T-helper 17 cell (primary cell): ENCODE measurements around the gene FAM162A. TPM values are rescaled to one million over a fixed set of nuclear protein-coding genes. Genes with fewer than 3 reads are reported as not detected.
"Not testable (repeated sequence)": the region's sequence is repeated elsewhere in the genome, so short reads cannot be mapped to it uniquely, and the experiment has no call there.

ENCODE experiments used
- ATAC-seq: fragments of 150-1000 bp; cut with Tn5 transposase; 2 replicates; pipeline ENCODE4 v1.10.0; 2021; ENCODE audit warnings: mild to moderate bottlenecking, moderate library complexity
- DNase-seq, 3 donors: peaks; one replicate each; pipeline versions ENCODE4 v3.0.0 to v3.0.0-alpha.2; 2020 to 2021
- H3K9me3 ChIP-seq: one replicate; pipeline ENCODE4 v1.7.0; 2013; ENCODE audit warnings: low read length, mild to moderate bottlenecking; ENCODE audit not compliant: control insufficient read depth, poor library complexity, severe bottlenecking
- H3K27ac Mint-ChIP-seq: one replicate; pipeline ENCODE4 v1.8.0; 2022; ENCODE audit warnings: mild to moderate bottlenecking, moderate library complexity, mixed read lengths
- H3K27me3 Mint-ChIP-seq: one replicate; pipeline ENCODE4 v1.8.0; 2022; ENCODE audit warnings: mixed read lengths
- H3K36me3 Mint-ChIP-seq: one replicate; pipeline ENCODE4 v1.8.0; 2022; ENCODE audit warnings: low read depth, mixed read lengths
- H3K4me1 Mint-ChIP-seq: one replicate; pipeline ENCODE4 v1.8.0; 2022; ENCODE audit warnings: mild to moderate bottlenecking, mixed read lengths
- H3K4me3 Mint-ChIP-seq: one replicate; pipeline ENCODE4 v1.8.0; 2022; ENCODE audit warnings: mild to moderate bottlenecking, moderate library complexity, mixed read lengths
- total RNA-seq, 4 donors: library from RNA in 2 of 4; stranded (reverse) in 2 of 4; gene quantifications; one replicate each; pipeline ENCODE4 v1.2.3 and lab custom pipeline; 2022 to 2026

The FAM162A gene
- total RNA-seq, 2 donors from 2014 or later: 18.3 to 27.6 TPM

DNA sequence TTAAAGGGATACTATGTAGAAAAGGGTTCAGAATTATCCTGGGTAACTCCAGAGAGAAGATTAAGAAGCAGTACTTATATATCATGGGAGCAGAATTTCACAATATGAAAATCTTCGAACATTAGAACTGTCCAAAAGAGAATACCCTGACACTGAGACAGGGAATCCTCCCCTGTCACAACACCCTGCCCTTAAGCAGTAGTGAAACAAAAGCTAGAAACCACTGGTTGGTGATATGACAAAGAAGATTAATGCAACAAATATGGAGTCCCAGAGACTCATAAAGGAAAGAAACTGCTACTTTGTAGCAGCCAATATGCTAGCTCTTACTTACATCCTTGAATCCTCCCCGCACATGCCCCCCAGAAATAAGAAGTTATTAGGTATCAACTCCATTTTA is 19.5 kb upstream of the FAM162A start:
- no peak overlapping the region for H3K27ac Mint-ChIP-seq
- no peaks in the 10 kb centered on the region for H3K9me3 ChIP-seq
- H3K4me3 Mint-ChIP-seq: no peak overlapping the region
- ATAC-seq (no peak), DNase-seq (no peak)
- H3K27me3 Mint-ChIP-seq: no peaks in the 10 kb centered on the region
- peaks cover 9% of the 10 kb centered on the region for H3K36me3 Mint-ChIP-seq
- peaks cover 2% of the 10 kb centered on the region for H3K4me1 Mint-ChIP-seq

DNA sequence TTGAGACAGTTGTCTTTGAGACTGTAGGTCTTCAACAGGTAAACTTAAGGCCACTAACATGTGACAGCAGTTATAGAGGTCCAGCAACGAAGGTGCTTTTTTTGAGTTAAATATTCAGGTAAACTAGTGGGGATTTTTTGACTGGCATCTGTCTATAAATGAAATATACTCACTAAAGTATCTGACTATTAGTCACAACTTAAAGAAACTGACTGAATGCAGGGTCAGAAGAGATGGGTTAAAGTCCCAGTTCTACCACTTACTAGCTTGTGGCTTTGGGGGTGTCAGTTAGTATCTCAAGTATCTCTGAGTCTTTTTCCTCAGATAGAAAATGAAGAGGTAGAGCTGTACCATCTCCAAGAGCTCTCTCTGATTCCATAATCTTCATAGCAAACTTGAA is 18.9 kb upstream of the FAM162A start:
- H3K4me3 Mint-ChIP-seq: no peak overlapping the region
- H3K9me3 ChIP-seq: no peaks in the 10 kb centered on the region
- no peaks in the 10 kb centered on the region for H3K27me3 Mint-ChIP-seq
- DNase-seq (no peak), ATAC-seq (no peak)
- H3K27ac Mint-ChIP-seq: no peak overlapping the region
- peaks cover 9% of the 10 kb centered on the region for H3K36me3 Mint-ChIP-seq
- peaks cover 2% of the 10 kb centered on the region for H3K4me1 Mint-ChIP-seq

GRCh38 chr3:122365582-122366378 is 18.2 kb upstream of the FAM162A start:
- H3K27ac Mint-ChIP-seq, H3K4me3 Mint-ChIP-seq, H3K4me1 Mint-ChIP-seq, DNase-seq, ATAC-seq, H3K36me3 Mint-ChIP-seq, H3K9me3 ChIP-seq, H3K27me3 Mint-ChIP-seq: not testable (repeated sequence)

DNA sequence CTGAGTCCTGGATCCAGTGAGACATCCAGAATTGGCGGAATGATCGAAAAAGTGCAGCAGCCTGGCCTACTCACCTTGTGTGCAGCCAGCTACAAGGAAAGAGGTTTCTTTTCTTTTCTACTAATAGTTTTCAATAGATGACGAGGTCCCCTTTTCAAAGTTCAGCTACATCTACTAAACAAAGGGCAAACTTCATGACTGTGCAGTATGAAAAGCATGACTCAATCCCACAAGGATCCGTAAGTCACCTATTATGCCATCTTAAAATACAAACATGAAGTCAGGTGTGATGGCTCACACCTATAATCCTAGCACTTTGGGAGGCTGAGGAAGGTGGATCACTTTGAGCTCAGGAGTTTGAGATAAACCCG is 17.6 kb upstream of the FAM162A start:
- peaks cover 12% of the 10 kb centered on the region for H3K36me3 Mint-ChIP-seq
- H3K27me3 Mint-ChIP-seq: no peaks in the 10 kb centered on the region
- H3K4me1 Mint-ChIP-seq: peaks cover 5% of the 10 kb centered on the region
- DNase-seq: no peak
- no peak for ATAC-seq
- H3K9me3 ChIP-seq: no peaks in the 10 kb centered on the region
- H3K4me3 Mint-ChIP-seq: no peak overlapping the region
- no peak overlapping the region for H3K27ac Mint-ChIP-seq

- Mint-ChIP-seq H3K27me3 (no peaks in the 10 kb centered on the region), H3K4me3 (no peak overlapping the region), H3K36me3 (peaks cover 19% of the 10 kb centered on the region), H3K4me1 (peaks cover 19% of the 10 kb centered on the region), H3K27ac (no peak overlapping the region)
- no peak for ATAC-seq
- no peaks in the 10 kb centered on the region for H3K9me3 ChIP-seq
- DNase-seq: no peak
These were observed 9.9 kb upstream of the FAM162A start for GRCh38 chr3:122374034-122374433.

DNA sequence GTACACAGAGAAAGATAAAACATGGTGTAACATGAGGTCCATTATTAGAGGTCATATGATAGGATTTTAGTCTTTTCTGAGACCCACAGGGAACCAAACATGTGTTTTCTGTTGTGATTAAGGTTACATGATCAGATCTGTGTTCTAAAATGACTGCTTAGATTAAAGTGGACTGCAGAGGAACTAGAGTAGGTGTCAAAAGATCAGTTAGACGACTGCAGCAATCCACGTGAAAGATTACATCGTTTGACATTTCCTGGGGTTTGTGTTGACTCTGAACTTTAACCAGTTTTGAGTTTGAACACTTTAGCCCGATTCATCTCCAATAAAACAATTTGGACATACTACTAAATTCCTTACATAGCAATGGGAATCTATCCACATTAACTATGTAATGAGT is 6.0 kb upstream of the FAM162A start:
- Mint-ChIP-seq H3K4me1 (peaks cover 23% of the 10 kb centered on the region), H3K4me3 (no peak overlapping the region), H3K36me3 (peaks cover 17% of the 10 kb centered on the region), H3K27me3 (no peaks in the 10 kb centered on the region), H3K27ac (no peak overlapping the region)
- H3K9me3 ChIP-seq: no peaks in the 10 kb centered on the region
- ATAC-seq (no peak), DNase-seq (no peak)

GRCh38 chr3:122382888-122383666 is 905 bp upstream of the FAM162A start, which contains the start of gene MIX23:
MIX23 (minus strand) TSS chr3:122383231; CDS start chr3:122383224, 7 bp downstream.
- H3K9me3 ChIP-seq: no peaks in the 10 kb centered on the region
- peak within 1 kb of the TSS; percentile 94 for H3K27ac Mint-ChIP-seq
- ATAC-seq (peak; percentile 64), DNase-seq (peak; percentile 71 to 75 (median 75))
- H3K4me3 Mint-ChIP-seq: peak within 1 kb of the TSS; percentile 94
- H3K4me1 Mint-ChIP-seq: peaks cover 37% of the 10 kb centered on the region
- peaks cover 10% of the 10 kb centered on the region for H3K36me3 Mint-ChIP-seq
- H3K27me3 Mint-ChIP-seq: no peaks in the 10 kb centered on the region

GRCh38 chr3:122387709-122388108 is 3.7 kb downstream of the FAM162A start:
- no peak overlapping the region for H3K4me3 Mint-ChIP-seq
- H3K9me3 ChIP-seq: no peaks in the 10 kb centered on the region
- ATAC-seq (no peak), DNase-seq (no peak)
- no peak overlapping the region for H3K27ac Mint-ChIP-seq
- peaks cover 11% of the 10 kb centered on the region for H3K36me3 Mint-ChIP-seq
- H3K4me1 Mint-ChIP-seq: peaks cover 37% of the 10 kb centered on the region
- H3K27me3 Mint-ChIP-seq: no peaks in the 10 kb centered on the region

DNA sequence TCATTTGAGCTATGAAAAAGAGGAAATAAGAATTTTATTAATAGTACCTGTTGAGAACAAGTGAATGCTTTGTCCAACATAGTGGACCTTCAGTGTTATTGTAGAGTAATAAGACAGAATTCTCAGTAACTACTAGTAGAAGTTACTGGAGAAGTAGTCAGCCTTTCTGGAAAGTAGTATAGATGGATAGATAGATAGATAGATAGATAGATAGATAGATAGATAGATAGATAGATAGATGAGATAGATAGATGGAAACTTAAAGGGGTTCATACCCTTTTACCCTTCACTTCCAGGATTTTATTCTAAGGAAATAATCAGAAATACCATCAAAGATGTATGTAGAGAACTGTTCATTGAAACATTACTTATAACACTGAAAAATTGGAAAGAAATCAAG is 5.2 kb downstream of the FAM162A start:
- DNase-seq (no peak), ATAC-seq (no peak)
- H3K27ac Mint-ChIP-seq: no peak overlapping the region
- H3K27me3 Mint-ChIP-seq: no peaks in the 10 kb centered on the region
- H3K4me1 Mint-ChIP-seq: peaks cover 30% of the 10 kb centered on the region
- no peaks in the 10 kb centered on the region for H3K9me3 ChIP-seq
- H3K4me3 Mint-ChIP-seq: no peak overlapping the region
- peaks cover 11% of the 10 kb centered on the region for H3K36me3 Mint-ChIP-seq

DNA sequence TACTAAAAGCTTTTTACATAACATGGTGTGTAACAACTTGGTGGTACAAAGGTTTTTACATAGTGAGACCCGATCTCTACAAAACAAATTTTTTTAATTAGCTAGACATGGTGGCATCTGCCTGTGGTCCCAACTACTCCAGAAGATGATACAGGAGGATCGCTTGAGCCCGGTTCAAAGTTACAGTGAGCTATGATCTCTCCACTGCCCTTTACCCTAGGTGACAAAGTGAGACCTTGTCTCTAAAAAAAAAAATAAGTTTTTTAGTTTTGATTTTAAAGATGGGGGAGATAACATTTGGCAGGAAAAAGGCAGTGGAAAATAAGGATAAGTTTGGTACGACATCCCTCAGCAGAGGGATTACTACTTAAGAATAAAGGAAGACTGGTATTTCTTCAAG is 5.9 kb downstream of the FAM162A start:
- Mint-ChIP-seq H3K4me1 (peaks cover 24% of the 10 kb centered on the region), H3K27ac (no peak overlapping the region), H3K36me3 (peaks cover 11% of the 10 kb centered on the region), H3K4me3 (no peak overlapping the region), H3K27me3 (no peaks in the 10 kb centered on the region)
- ATAC-seq (no peak), DNase-seq (no peak)
- no peaks in the 10 kb centered on the region for H3K9me3 ChIP-seq

GRCh38 chr3:122390665-122391064 is 6.7 kb downstream of the FAM162A start:
- no peaks in the 10 kb centered on the region for H3K27me3 Mint-ChIP-seq
- no peak overlapping the region for H3K4me3 Mint-ChIP-seq
- no peak overlapping the region for H3K27ac Mint-ChIP-seq
- H3K4me1 Mint-ChIP-seq: peaks cover 23% of the 10 kb centered on the region
- peaks cover 11% of the 10 kb centered on the region for H3K36me3 Mint-ChIP-seq
- ATAC-seq: no peak
- no peaks in the 10 kb centered on the region for H3K9me3 ChIP-seq
- no peak for DNase-seq

DNA sequence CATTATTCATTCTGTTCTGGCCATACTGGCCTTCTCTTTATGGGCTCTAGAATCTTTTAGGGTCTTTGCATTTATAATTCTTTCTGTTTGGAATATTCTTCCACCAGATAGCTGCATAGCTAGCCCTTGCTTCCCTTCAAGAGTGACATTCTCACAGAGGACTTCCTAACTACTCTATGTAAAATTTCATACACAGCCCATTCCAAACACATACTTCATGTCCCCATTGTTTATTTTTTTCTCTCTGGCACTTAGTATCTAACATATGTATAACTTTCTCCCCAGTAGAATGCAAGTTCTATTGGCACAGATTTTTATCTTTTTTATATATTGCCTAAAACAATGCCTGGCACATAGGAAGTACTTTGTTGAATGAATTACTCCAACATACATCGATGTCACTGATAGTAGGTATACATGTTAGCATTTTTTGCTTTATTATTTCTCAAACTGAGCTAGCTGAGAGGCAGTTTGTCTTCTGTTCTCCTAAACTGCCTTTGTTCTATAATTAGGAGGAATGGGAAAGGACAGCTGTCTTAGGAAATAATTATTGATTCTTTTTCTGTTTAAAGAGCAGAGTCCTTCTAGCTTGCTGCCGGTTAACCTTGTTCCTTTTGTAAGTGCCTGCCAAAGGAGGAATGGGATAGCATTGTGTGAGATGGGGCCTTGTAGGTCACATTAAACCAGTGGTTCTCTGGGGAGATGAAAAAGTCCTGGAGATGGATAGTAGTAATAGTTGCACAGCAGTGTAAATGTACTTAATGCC is 7.9 kb downstream of the FAM162A start:
- no peak for ATAC-seq
- Mint-ChIP-seq H3K27ac (no peak overlapping the region), H3K36me3 (peaks cover 11% of the 10 kb centered on the region), H3K27me3 (no peaks in the 10 kb centered on the region), H3K4me1 (peaks cover 15% of the 10 kb centered on the region), H3K4me3 (no peak overlapping the region)
- no peak for DNase-seq
- H3K9me3 ChIP-seq: no peaks in the 10 kb centered on the region
